HG03039 (cell line): ENCODE results near the gene MNX1.

Source experiments
- ATAC-seq: cut with Tn5 transposase; IDR thresholded peaks from one replicate; pipeline ENCODE4 v1.9.1; 2021; ENCODE audit warnings: mild to moderate bottlenecking, moderate library complexity; ENCODE audit not compliant: unreplicated experiment

Gene MNX1

GRCh38 chr7:157003756-157004520, 6.5 kb downstream of the MNX1 start:
- no peak for ATAC-seq

GRCh38 chr7:157003445-157003755, 7.1 kb downstream of the MNX1 start:
- no peak for ATAC-seq

- no peak for ATAC-seq
Measured at GRCh38 chr7:157002819-157003421, 7.5 kb downstream of the MNX1 start.

GRCh38 chr7:157001920-157002818, 8.3 kb downstream of the MNX1 start:
- ATAC-seq = no peak

GRCh38 chr7:157000741-157001653, 9.5 kb downstream of the MNX1 start:
- ATAC-seq = no peak

GRCh38 chr7:156999958-157000726, 10.3 kb downstream of the MNX1 start:
- ATAC-seq = no peak

GRCh38 chr7:156998988-156999957, 11.2 kb downstream of the MNX1 start:
- no peak for ATAC-seq

GRCh38 chr7:156994417-156994816, 16.0 kb downstream of the MNX1 start:
- no peak for ATAC-seq

GRCh38 chr7:156993925-156994235, 16.6 kb downstream of the MNX1 start:
- no peak for ATAC-seq

- no peak for ATAC-seq
Measured at GRCh38 chr7:156993021-156993924, 17.2 kb downstream of the MNX1 start.

GRCh38 chr7:156989766-156990535, 20.5 kb downstream of the MNX1 start:
- no peak for ATAC-seq

GRCh38 chr7:156988343-156989185, 21.9 kb downstream of the MNX1 start:
- no peak for ATAC-seq

- ATAC-seq = no peak
Measured at GRCh38 chr7:156986378-156986777, 24.1 kb downstream of the MNX1 start.

- ATAC-seq = no peak
Measured at GRCh38 chr7:156985101-156985992, 25.1 kb downstream of the MNX1 start.

- ATAC-seq = no peak
Measured at GRCh38 chr7:156984174-156984891, 26.1 kb downstream of the MNX1 start.
